Bronchial epithelial cell (primary cell): Measurements from ENCODE around the gene SMYD3. TPM values are rescaled to one million over a fixed set of nuclear protein-coding genes. Genes with fewer than 3 reads are reported as not detected.

Source experiments
- DNase-seq: peaks from one replicate; pipeline ENCODE4 v3.0.0-alpha.2; 2010; ENCODE audit warnings: low read depth
- FAIRE-seq: peaks from 2 replicates; lab custom pipeline; 2011; peaks lifted over from hg19 to GRCh38; lab: Jason Lieb, UNC
- H3K27me3 ChIP-seq: 2 replicates; pipeline ENCODE4 v1.5.1; 2011; ENCODE audit warnings: low read length; ENCODE audit not compliant: control insufficient read depth, insufficient read depth
- H3K36me3 ChIP-seq: 2 replicates; pipeline ENCODE4 v1.5.1; 2011; ENCODE audit warnings: low read length; ENCODE audit not compliant: control insufficient read depth, insufficient read depth
- H3K4me3 ChIP-seq: 2 replicates; pipeline ENCODE4 v1.5.1; 2011; ENCODE audit warnings: mild to moderate bottlenecking, low read depth, low read length, control low read depth
- CTCF ChIP-seq: IDR thresholded peaks from 2 replicates; pipeline ENCODE4 v1.5.1; 2011; ENCODE audit warnings: mild to moderate bottlenecking, moderate library complexity, low read length, control low read depth, inconsistent platforms; ENCODE audit not compliant: insufficient read depth, severe bottlenecking
- total RNA-seq: library from RNA; depleted of rRNA; stranded (reverse); fragments of >200 nt; gene quantifications from 2 replicates; pipeline ENCODE4 v1.2.1, GENCODE V29; 2014

Gene SMYD3
- total RNA-seq, 1 donor from 2014 or later = 17.4 TPM

- Histone ChIP-seq H3K4me3 (no peak overlapping the region), H3K27me3 (no peaks in the 10 kb centered on the region), H3K36me3 (no peaks in the 10 kb centered on the region)
- DNase-seq (no peak), FAIRE-seq (no peak)
- no peak for TF ChIP-seq CTCF
These were observed 675.6 kb downstream of the SMYD3 start for GRCh38 chr1:245831518-245831917.

- no peak for FAIRE-seq
- Histone ChIP-seq H3K27me3 (no peaks in the 10 kb centered on the region), H3K4me3 (no peak overlapping the region), H3K36me3 (no peaks in the 10 kb centered on the region)
- peak; percentile 1 for DNase-seq
- no peak for TF ChIP-seq CTCF
These were observed 677.3 kb downstream of the SMYD3 start for GRCh38 chr1:245829826-245830225.

DNA sequence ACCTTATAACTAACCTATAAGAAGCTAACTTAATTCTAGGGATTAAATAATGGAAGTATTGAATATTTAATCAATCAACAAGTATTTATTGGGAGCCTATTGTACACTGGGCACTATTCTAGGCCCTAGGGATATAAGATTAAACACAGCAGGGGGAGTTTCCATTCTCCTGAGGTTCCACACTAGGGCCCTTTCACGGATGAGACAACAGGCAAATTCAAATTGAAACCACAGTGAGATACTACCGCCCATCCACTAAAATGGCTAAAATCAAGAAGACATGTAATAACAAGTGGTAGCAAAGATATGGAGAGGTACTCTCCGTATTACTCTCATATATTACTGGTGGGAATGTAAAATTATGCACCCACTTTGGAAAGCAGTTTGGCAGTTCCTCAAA lies 677.9 kb downstream of the SMYD3 start:
- Histone ChIP-seq H3K36me3 (no peaks in the 10 kb centered on the region), H3K27me3 (no peaks in the 10 kb centered on the region), H3K4me3 (no peak overlapping the region)
- no peak for FAIRE-seq
- TF ChIP-seq CTCF = no peak
- no peak for DNase-seq

- FAIRE-seq (no peak), DNase-seq (no peak)
- H3K27me3 ChIP-seq = no peaks in the 10 kb centered on the region
- TF ChIP-seq CTCF = no peak
- H3K4me3 ChIP-seq = no peak overlapping the region
- H3K36me3 ChIP-seq = no peaks in the 10 kb centered on the region
These were observed 679.8 kb downstream of the SMYD3 start for GRCh38 chr1:245827301-245827700.

DNA sequence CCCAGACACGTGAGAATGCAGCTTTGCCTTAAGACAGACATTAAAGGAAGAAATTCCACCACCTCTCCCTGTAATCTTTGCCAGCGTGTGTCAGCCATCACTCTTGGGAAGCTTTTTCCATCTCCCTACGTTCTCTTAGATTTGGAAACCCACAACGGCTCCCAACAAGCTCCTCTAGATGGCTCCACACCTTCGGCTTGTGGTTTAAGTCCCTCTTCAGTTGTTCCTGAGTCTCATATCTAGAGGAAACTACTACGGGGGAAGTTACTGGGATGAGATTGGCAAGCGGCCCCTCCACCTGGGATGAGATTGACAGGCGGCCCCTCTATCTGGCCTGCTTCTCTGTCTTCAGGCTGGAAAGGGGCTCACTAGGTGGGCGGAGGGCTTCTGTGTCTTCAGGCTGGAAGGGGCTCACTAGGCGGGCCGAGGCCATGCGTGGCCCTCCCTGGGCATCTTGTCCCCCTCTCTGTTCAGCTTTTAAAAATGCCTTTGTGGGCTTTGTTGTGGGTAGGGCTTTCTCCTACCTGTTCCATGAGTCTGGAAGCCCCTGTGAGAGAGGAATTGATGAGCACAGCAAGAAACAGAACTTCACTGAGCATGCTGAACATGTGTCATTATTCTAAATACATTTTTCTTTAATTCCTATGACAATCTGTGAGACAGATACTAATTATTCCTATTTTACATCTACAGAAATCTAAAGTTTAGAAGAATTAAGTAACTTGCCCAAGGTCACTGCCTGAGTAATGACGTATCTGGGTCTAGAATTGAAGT lies 681.8 kb downstream of the SMYD3 start:
- FAIRE-seq = no peak
- H3K27me3 ChIP-seq = no peaks in the 10 kb centered on the region
- no peak overlapping the region for H3K4me3 ChIP-seq
- DNase-seq = no peak
- no peak for TF ChIP-seq CTCF
- no peaks in the 10 kb centered on the region for H3K36me3 ChIP-seq
